Activated naive CD4-positive, alpha-beta T cell treated with anti-CD3 and anti-CD28 coated beads, Interleukin-2, amount 50 U/mL, for 16 hours (primary cell): ENCODE data around the gene PRX.
"Not testable (repeated sequence)": the region's sequence is repeated elsewhere in the genome, so short reads cannot be mapped to it uniquely, and the experiment has no call there.

Source experiments
- DNase-seq: peaks from one replicate; pipeline ENCODE4 v3.0.0-alpha.2; 2020

Gene PRX

DNA sequence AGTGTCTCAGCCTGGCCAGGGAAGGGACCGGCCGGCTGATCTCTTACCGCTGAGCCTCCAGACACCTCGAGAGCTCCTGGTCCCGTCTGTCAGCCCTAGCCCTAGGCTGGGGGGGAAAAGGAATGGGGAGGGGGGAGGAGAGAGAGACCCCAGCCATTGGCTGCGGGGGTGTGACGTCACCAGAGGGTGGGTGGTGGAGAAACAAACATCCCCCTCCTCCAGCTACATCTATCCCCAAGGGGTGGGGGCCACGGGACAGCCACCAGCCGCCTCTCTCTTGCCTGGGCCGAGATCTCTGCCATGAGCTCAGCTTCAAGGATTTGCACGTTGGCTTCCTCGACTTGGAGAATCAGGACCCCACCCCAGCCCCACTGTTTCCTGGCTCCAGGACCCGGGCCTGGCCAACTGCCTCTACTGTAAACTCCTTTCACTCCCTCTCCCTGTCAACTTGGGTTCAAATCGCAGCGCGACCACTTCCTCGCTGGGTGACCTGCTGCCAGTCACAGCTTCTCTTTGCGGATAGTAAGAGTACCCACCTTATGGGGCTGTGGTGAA lies at the start of gene PRX:
Gene PRX, minus strand, starts transcription at position 88 of the 555 bp plus-strand sequence. CDS start 5,446 bp downstream, outside the sequence.
- no peak for DNase-seq

- no peak for DNase-seq
Measured at GRCh38 chr19:40461669-40462221, 48.6 kb upstream of the PRX start.

DNA sequence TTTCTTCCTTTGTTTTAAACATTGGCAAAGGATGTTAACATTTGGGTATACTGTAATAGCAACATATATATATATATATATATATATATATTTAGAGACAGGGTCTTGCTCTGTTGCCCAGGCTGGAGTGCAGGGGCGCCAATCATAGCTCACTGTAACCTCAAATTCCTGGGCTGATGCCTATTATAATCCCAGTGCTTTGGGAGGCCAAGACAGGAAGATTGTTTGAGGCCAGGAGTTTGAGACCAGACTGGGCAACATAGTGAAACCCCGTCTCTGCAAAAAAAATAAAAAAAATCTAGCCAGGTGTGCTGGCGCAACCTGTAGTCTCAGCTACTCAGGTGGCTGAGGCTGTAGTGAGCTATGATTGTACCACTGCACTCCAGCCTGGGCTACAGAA lies 47.0 kb upstream of the PRX start:
- DNase-seq = no peak

GRCh38 chr19:40458597-40458974 lies 45.4 kb upstream of the PRX start:
- no peak for DNase-seq

- no peak for DNase-seq
Measured at GRCh38 chr19:40457953-40458596, 44.9 kb upstream of the PRX start.

GRCh38 chr19:40457048-40457447 lies 43.9 kb upstream of the PRX start:
- DNase-seq = no peak

DNA sequence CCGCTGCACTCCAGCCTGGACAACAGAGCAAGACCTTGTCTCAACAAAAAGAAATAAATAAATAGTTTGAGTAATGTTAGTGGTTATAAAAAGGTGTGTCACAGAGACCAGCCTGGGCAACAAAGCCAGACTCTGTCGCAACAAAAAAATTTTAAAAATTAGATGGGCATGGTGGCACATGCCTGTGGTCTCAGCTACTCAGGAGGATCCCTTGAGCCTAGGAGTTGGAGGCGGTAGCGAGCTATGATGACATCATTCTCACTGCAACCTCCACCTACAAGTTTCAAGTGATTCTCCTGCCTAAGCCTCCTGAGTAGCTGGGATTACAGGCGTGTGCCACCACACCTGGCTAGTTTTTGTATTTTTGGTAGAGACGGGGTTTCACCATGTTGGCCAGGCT lies 40.8 kb upstream of the PRX start:
- DNase-seq = not testable (repeated sequence)

- DNase-seq = no peak
Measured at GRCh38 chr19:40453151-40453735, 40.1 kb upstream of the PRX start.

- DNase-seq = no peak
Measured at GRCh38 chr19:40452016-40452415, 38.8 kb upstream of the PRX start.

DNA sequence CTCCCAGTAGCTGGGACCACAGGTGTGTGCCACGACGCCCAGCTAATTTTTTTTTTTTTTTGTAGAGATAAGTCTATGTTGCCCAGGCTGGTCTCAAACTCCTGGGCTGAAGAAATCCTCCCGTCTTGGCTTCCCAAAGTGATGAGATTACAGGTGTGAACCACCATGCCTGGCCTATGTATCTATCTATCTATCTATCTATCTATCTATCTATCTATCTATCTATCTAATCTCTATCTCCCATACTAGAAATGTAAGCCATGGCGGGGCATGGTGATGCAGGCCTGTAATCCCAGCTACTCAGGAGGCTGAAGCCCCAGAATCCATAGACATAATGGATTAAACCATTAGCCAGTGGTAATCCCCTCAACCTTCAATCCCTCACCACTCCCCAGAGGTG lies 37.5 kb upstream of the PRX start:
- no peak for DNase-seq

DNA sequence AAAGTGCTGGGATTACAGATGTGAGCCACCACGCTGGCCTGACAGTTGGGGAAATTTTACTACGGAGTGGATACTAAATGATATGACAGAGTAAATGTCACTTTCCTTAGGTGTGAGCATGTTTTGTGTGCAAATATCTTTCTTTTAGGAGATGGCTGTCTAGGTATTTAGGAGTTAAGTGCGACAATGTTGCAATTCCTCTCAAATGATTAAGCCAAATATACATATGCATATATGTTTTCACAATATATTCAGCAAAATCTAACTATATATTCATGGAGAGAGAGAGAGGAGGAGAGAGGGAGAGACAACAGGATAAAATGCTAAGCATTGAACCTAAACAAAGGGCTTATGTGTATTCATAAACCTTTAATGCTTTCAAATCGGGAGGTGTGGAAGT lies 36.3 kb upstream of the PRX start:
- DNase-seq = no peak

DNA sequence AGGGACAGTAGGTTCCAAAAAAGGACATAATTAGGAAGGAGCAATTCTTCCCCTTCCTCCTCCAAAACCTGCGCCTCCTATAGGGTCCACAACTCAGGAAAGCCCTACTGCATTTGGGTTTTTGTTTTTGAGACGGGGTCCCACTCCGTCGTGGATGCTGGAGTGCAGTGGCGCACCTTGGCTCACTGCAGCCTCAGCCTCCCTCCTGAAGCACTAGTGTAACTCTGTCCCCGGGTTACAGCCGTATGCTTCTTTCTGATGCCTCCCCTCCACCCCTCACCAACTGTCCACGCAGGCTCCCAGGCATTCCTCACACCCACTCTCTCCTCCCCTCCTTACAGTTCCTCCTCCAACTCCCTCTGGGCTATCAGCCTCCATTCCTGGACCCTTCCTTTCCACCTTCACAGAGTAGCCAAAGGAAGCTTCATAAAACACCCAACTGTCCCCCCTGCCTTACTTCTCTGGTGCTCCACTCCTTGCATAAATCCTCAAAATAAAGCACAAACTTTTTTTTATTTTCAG lies 33.1 kb upstream of the PRX start:
- no peak for DNase-seq

DNA sequence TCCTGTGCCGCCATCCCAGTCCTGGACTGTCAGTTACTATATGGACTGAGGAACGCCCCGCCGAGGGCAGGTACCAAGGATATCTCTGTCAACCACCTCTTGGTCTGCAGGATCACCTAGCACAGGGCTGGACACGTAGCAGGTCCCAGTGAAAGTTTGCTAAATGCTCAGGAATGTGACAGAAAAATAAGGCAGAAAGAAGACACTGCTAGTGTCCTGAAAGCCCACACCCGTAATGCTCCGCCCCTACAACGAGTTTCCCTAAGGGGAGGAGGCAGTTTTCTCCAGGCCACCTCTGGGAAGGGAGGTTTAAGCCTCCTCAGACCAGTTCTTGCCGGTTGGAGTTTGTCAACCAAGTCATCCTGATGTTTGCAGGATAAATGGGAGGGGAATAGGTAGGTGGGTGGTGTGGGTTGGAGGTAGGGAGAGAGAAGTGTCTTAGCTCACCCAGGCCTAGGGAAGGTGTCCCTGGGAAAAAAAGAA lies 32.6 kb upstream of the PRX start:
- no peak for DNase-seq

DNA sequence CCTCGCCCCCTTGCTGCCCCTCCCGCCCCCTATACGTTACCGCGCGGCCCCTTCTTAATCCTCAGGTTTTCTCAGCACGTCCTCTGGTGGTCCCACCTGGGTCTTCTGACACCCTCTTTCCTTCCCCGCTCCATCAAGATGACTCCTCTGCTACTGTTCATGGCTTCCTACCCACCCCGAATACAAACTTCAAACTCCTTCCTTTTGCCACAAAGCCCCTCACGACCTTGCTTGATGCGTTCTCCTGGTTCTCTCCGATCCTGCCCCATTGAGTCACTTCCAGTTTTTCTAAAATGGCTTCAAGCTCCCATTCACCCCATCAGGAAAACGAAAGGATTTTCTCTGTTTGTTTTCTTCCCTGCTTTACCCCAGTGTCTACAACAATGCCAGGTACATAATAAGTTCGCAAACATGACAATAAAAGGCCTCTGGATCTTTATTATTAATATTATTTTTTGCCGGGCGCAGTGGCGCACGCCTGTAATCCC lies 31.7 kb upstream of the PRX start:
- DNase-seq = no peak

GRCh38 chr19:40444000-40444824 lies 31.0 kb upstream of the PRX start, which contains the start of gene SERTAD3:
SERTAD3 (minus strand) TSS chr19:40444335; CDS start chr19:40442080, 2,255 bp downstream.
- DNase-seq = peak; percentile 98

- DNase-seq = peak; percentile 100
Measured at GRCh38 chr19:40443131-40443999, 30.2 kb upstream of the PRX start.

GRCh38 chr19:40442328-40443130 lies 29.4 kb upstream of the PRX start:
- DNase-seq = no peak

DNA sequence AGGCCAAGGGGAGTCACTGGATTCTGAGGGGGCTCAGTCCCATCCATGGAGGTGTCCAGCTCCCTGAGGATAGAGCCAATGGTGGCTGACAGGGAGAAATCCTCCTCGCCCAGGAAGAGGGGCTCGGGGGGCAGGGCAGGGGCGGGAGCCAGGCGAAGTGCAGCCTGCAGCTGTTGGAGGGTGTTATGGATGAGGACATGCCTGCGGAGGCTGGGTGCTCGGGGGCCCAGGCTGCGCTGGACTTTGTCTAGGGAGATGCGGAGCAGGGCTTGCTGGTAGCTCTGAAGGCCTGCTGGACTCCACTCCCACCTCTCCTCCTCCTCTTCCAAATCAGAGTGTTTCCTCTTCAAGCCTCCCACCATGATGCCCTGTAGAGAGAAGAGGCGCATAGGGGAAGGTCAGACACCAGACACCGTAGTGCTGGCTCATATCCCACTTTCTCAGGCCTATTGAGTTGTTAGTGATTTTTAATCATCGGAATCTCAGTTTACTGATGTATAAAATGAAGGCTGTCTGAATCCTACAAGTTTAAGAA lies 28.6 kb upstream of the PRX start:
- no peak for DNase-seq

DNA sequence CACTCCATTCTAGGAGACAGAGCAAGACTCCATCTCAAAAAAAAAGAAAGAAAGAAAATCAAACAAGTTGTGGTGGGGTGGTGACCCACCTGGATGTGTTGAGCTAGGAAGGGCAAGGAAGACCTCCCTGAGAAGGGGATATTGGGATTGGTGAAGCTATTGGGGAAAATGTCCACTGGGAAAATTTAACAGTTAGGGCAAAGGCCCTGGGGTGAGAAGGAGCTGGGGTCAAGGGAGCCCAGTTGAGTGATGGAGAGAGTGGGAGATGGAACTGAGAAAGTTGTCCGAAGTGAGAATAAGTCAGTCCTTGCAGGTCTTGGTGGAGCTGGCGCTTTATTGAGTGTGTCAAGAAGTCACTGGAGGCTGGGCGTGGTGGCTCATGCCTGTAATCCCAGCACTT lies 25.1 kb upstream of the PRX start:
- no peak for DNase-seq

DNA sequence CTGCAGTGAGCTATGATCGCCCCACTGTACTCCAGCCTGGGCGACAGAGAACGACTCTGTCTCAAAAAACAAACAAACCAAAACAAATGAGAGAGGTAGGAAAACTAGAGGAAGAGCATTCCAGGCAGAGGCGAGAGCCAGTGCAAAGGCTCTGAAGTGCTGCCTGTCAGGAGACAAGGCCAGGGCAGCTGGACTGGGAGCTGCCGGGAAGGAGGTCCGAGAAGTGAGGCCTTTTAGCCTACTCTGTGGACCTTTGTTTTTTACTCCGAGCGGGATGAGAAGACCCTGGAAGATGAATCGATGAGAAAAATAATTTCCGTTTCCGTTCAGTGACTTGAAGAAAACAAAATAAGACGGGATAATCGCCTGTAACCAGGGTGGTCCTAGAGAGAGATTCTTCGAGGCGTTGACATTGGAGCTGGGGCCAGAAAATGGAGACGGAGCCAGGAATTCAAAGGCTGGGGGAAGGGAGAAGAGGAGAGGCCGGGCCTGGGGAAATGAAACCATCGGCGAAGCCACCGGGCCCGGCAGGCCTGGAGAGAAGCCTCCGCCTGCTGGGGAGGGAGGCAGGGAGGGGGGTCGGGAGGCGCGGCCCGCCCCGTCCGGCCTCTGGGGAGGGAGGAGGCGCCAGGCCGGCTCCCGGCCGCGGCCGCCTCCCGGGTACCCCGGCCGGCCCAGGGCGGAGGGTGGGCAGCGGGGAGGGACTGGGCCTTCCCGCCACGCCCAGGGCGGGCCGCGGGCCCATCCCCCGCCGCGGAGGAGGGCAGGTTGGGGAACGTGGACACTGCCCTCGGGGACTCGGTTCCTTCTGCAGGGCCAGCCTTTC lies 20.4 kb upstream of the PRX start:
- DNase-seq = peak; percentile 52
